ENCODE results near the gene TMEM151B.

GRCh38 chr6:44321210-44321609 lies 51.0 kb downstream of the TMEM151B start:
- TF ChIP-seq POLR2AphosphoS5 (IDR thresholded peaks at IDR 0.05; ENCODE audit: low read depth, low read length) (no peak), POLR2A (IDR thresholded peaks at IDR 0.05; ENCODE audit: low read depth, low read length) (no peak), TAF1 (IDR thresholded peaks at IDR 0.05; ENCODE audit: low read depth, low read length) (no peak), PAX5 (IDR thresholded peaks at IDR 0.05; ENCODE audit: insufficient read depth, low read length, severe bottlenecking) (no peak), SPI1 (IDR thresholded peaks at IDR 0.05; ENCODE audit: low read depth, low read length) (no peak), POU2F2 (IDR thresholded peaks at IDR 0.05; ENCODE audit: low read depth, low read length) (no peak)
